ENCODE data around the gene IL17RD.

Gene IL17RD

GRCh38 chr3:57158813-57159738 lies 6.1 kb downstream of the IL17RD start:
- DNase-seq: no peak

- no peak for DNase-seq
These were observed 6.8 kb downstream of the IL17RD start for GRCh38 chr3:57158325-57158724.

GRCh38 chr3:57157545-57157944 lies 7.6 kb downstream of the IL17RD start:
- DNase-seq: no peak

- no peak for DNase-seq
These were observed 9.9 kb downstream of the IL17RD start for GRCh38 chr3:57155310-57155643.

GRCh38 chr3:57154470-57155309 lies 10.5 kb downstream of the IL17RD start:
- no peak for DNase-seq

- no peak for DNase-seq
These were observed 12.7 kb downstream of the IL17RD start for GRCh38 chr3:57152151-57153143.

- no peak for DNase-seq
These were observed 13.4 kb downstream of the IL17RD start for GRCh38 chr3:57151749-57152148.

GRCh38 chr3:57151021-57151449 lies 14.1 kb downstream of the IL17RD start:
- DNase-seq: no peak

GRCh38 chr3:57150113-57150581 lies 15.0 kb downstream of the IL17RD start:
- no peak for DNase-seq

GRCh38 chr3:57147071-57147470 lies 18.1 kb downstream of the IL17RD start:
- DNase-seq: no peak

GRCh38 chr3:57145852-57146251 lies 19.3 kb downstream of the IL17RD start:
- no peak for DNase-seq

GRCh38 chr3:57144952-57145351 lies 20.2 kb downstream of the IL17RD start:
- no peak for DNase-seq

- no peak for DNase-seq
These were observed 21.2 kb downstream of the IL17RD start for GRCh38 chr3:57143886-57144459.

- DNase-seq: no peak
These were observed 22.8 kb downstream of the IL17RD start for GRCh38 chr3:57142411-57142723.

GRCh38 chr3:57141719-57142410 lies 23.3 kb downstream of the IL17RD start:
- no peak for DNase-seq

- no peak for DNase-seq
These were observed 24.3 kb downstream of the IL17RD start for GRCh38 chr3:57140894-57141293.

- DNase-seq: no peak
These were observed 29.0 kb downstream of the IL17RD start for GRCh38 chr3:57135964-57136719.

- DNase-seq: no peak
These were observed 32.0 kb downstream of the IL17RD start for GRCh38 chr3:57133157-57133556.

GRCh38 chr3:57132674-57133073 lies 32.5 kb downstream of the IL17RD start:
- DNase-seq: no peak

- DNase-seq: no peak
These were observed 34.0 kb downstream of the IL17RD start for GRCh38 chr3:57131210-57131588.

Measured in bone marrow (tissue), 2 donors.